Muscle layer of colon (tissue), 2 donors: Measurements from ENCODE around the gene AAMP.
"Not testable (repeated sequence)": the region's sequence is repeated elsewhere in the genome, so short reads cannot be mapped to it uniquely, and the experiment has no call there.

Experiments used
- H3K27ac ChIP-seq: one replicate; pipeline ENCODE4 v1.7.0; 2013; ENCODE audit warnings: low read depth, mild to moderate bottlenecking, low read length, moderate library complexity
- H3K27me3 ChIP-seq, 2 donors: one replicate each; pipeline ENCODE4 v1.7.0; 2013; ENCODE audit warnings: low read length in 2 of 2, mild to moderate bottlenecking in 2 of 2; ENCODE audit not compliant: insufficient read depth in 2 of 2, control insufficient read depth in 1 of 2
- H3K36me3 ChIP-seq: one replicate; pipeline ENCODE4 v1.7.0; 2013; ENCODE audit warnings: mild to moderate bottlenecking, low read length; ENCODE audit not compliant: insufficient read depth
- H3K4me1 ChIP-seq: one replicate; pipeline ENCODE4 v1.7.0; 2013; ENCODE audit warnings: mild to moderate bottlenecking, low read length; ENCODE audit not compliant: insufficient read depth
- H3K4me3 ChIP-seq, 2 donors: one replicate each; pipeline ENCODE4 v1.7.0; 2013; ENCODE audit warnings: low read length in 2 of 2, low read depth in 1 of 2, mild to moderate bottlenecking in 1 of 2, moderate library complexity in 1 of 2
- H3K9ac ChIP-seq: one replicate; pipeline ENCODE4 v1.7.0; 2013; ENCODE audit warnings: low read length
- H3K9me3 ChIP-seq: one replicate; pipeline ENCODE4 v1.7.0; 2013; ENCODE audit warnings: mild to moderate bottlenecking, low read length
- donor health status: abdominal sarcoma.
- donor health status: Adenocarcinoma of cecum.

Gene AAMP, protein sequence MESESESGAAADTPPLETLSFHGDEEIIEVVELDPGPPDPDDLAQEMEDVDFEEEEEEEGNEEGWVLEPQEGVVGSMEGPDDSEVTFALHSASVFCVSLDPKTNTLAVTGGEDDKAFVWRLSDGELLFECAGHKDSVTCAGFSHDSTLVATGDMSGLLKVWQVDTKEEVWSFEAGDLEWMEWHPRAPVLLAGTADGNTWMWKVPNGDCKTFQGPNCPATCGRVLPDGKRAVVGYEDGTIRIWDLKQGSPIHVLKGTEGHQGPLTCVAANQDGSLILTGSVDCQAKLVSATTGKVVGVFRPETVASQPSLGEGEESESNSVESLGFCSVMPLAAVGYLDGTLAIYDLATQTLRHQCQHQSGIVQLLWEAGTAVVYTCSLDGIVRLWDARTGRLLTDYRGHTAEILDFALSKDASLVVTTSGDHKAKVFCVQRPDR

GRCh38 chr2:218269900-218270720 lies at the start of gene AAMP, which contains the start of gene PNKD:
Gene AAMP (minus strand): TSS chr2:218270137. CDS start chr2:218270086, 51 bp downstream.
Gene PNKD (plus strand): TSS chr2:218270519. CDS start chr2:218270536, 17 bp downstream.
- peak within 1 kb of the TSS; percentile 83 for H3K27ac ChIP-seq
- peak within 1 kb of the TSS; percentile 89 to 90 for H3K4me3 ChIP-seq
- no peaks in the 10 kb centered on the region for H3K27me3 ChIP-seq
- H3K9me3 ChIP-seq: no peaks in the 10 kb centered on the region
- peaks cover 33% of the 10 kb centered on the region for H3K4me1 ChIP-seq
- peak within 1 kb of the TSS; percentile 96 for H3K9ac ChIP-seq
- peaks cover 44% of the 10 kb centered on the region for H3K36me3 ChIP-seq

- Histone ChIP-seq H3K27ac (no peak overlapping the region), H3K27me3 (no peaks in the 10 kb centered on the region), H3K9ac (no peak overlapping the region), H3K4me3 (no peak overlapping the region), H3K9me3 (no peaks in the 10 kb centered on the region), H3K36me3 (no peaks in the 10 kb centered on the region), H3K4me1 (peaks cover 6% of the 10 kb centered on the region)
Observed at GRCh38 chr2:218318241-218318640, 48.3 kb upstream of the AAMP start.

- H3K4me1 ChIP-seq: peaks cover 6% of the 10 kb centered on the region
- no peaks in the 10 kb centered on the region for H3K9me3 ChIP-seq
- no peaks in the 10 kb centered on the region for H3K27me3 ChIP-seq
- no peak overlapping the region for H3K4me3 ChIP-seq
- H3K27ac ChIP-seq: no peak overlapping the region
- no peak overlapping the region for H3K9ac ChIP-seq
- no peaks in the 10 kb centered on the region for H3K36me3 ChIP-seq
Observed at GRCh38 chr2:218317835-218318234, 47.9 kb upstream of the AAMP start.

GRCh38 chr2:218317303-218317630 lies 47.3 kb upstream of the AAMP start:
- Histone ChIP-seq H3K36me3 (no peaks in the 10 kb centered on the region), H3K4me3 (no peak overlapping the region)

GRCh38 chr2:218315397-218315796 lies 45.5 kb upstream of the AAMP start:
- no peak overlapping the region for H3K4me3 ChIP-seq
- H3K4me1 ChIP-seq: no peaks in the 10 kb centered on the region
- H3K27ac ChIP-seq: no peak overlapping the region
- H3K36me3 ChIP-seq: no peaks in the 10 kb centered on the region
- H3K9ac ChIP-seq: no peak overlapping the region
- no peaks in the 10 kb centered on the region for H3K27me3 ChIP-seq
- H3K9me3 ChIP-seq: no peaks in the 10 kb centered on the region

More at GRCh38 chr2:218317303-218317630, 47.3 kb upstream of the AAMP start:
- Histone ChIP-seq H3K4me1 (peaks cover 2% of the 10 kb centered on the region), H3K27me3 (no peaks in the 10 kb centered on the region), H3K9me3 (no peaks in the 10 kb centered on the region), H3K27ac (no peak overlapping the region), H3K9ac (no peak overlapping the region)

- not testable (repeated sequence) for H3K4me3 ChIP-seq, H3K9me3 ChIP-seq, H3K27ac ChIP-seq, H3K36me3 ChIP-seq, H3K27me3 ChIP-seq, H3K9ac ChIP-seq, H3K4me1 ChIP-seq
Observed at GRCh38 chr2:218314764-218315163, 44.8 kb upstream of the AAMP start.

DNA sequence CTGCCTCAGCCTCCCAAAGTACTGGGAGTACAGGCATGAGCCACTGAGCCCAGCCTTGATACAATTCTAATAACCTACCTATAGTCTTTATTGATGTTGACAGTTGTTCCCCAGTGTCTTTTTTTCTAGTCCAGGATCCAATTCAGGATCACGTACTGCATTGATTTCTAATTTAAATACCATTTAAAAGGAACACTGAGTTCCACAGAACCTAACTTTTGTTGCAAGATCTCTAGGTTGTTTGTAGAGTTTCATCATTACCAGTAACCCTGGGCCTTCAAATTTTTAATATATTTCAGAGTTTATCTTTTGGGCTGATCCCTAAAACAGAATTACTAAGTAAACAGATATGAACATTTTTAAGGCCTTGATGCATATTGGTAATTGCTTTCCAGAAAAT lies 43.4 kb upstream of the AAMP start:
- Histone ChIP-seq H3K27ac (no peak overlapping the region), H3K4me3 (no peak overlapping the region), H3K9me3 (no peaks in the 10 kb centered on the region), H3K27me3 (no peaks in the 10 kb centered on the region), H3K9ac (no peak overlapping the region), H3K36me3 (no peaks in the 10 kb centered on the region), H3K4me1 (no peaks in the 10 kb centered on the region)

DNA sequence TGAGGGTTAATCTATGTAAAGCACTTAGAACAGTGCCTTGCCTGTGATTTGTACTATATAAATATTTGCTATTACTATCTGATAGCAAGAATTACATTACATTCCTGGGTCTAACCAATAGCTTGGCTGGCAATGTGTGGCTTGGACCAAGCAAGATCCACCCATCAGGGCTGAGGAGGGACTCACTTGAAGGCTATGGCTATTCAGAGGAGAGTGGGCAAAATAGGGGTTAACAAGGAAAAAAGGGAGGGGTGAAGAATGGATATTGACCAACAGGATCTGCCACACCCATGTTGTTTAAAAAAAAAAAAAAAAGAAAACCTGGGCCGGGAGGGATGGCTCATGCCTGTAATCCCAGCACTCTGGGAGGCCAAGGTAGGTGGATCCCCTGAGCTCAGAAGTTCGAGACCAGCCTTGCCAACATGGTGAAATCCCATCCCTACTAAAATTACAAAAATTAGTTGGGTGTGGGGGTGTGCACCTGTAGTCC lies 42.4 kb upstream of the AAMP start:
- Histone ChIP-seq H3K4me3 (no peak overlapping the region), H3K9me3 (no peaks in the 10 kb centered on the region), H3K27ac (no peak overlapping the region), H3K9ac (no peak overlapping the region), H3K4me1 (no peaks in the 10 kb centered on the region), H3K36me3 (no peaks in the 10 kb centered on the region), H3K27me3 (no peaks in the 10 kb centered on the region)

DNA sequence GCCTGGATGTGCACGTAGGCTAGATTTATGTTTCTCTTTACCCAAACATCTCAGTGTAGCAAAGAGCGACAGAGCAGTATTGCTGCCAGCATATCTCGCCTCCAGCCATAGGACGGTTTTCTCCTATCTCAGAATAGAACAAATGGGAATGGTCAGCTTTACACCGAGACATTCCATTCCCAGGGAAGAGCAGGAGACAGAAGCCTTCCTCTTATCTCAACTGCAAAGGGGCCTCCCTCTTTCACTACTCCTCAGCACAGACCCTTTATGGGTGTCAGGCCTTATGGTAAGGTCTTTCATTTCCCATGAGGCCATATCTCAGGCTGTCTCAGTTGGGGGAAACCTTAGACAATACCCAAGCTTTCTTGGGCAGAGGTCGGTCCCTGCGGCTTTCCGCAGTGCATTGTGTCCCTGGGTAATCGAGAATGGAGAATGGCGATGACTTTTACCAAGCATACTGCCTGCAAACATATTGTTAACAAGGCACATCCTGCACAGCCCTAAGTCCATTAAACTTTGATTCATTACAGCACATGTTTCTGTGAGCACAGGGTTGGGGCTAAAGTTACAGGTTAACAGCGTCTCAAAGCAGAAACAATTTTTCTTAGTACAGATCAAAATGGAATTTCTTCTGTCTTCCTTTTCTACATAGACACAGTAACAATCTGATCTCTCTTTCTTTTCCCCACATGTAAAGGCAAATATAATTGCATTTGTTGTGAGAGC lies 41.8 kb upstream of the AAMP start:
- not testable (repeated sequence) for H3K9me3 ChIP-seq, H3K4me3 ChIP-seq, H3K27ac ChIP-seq, H3K9ac ChIP-seq, H3K4me1 ChIP-seq, H3K36me3 ChIP-seq, H3K27me3 ChIP-seq

DNA sequence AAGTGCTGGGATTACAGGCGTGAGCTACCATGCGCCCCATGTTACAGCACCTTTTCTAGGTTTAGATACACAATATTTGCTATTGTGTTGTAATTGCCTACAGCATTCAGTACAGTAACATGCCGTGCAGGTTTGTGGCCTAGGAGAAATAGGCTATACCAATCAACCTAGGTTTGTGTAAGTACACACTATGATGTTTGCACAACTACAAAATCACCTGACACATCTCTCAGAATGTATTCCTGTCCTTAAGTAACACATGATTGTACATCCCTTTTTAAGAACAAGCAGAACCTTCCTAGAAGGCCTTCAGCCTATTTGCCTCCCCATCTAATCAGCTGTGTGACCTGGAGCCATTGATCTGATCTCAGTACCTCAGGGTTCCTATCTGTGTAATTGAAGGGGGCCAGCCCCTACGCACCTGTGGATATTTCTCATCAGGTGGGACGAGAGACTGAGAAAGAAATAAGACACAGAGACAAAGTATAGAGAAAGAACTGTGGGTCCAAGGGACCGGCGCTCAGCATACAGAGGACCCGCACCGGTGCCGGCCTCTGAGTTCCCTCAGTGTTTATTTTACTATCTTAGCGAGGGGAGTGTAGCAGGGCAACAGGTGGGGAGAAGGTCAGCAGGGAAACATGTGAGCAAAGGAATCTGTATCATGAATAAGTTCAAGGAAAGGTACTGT lies 41.1 kb upstream of the AAMP start:
- Histone ChIP-seq H3K9ac (no peak overlapping the region), H3K36me3 (no peaks in the 10 kb centered on the region), H3K27me3 (no peaks in the 10 kb centered on the region), H3K4me3 (no peak overlapping the region), H3K27ac (no peak overlapping the region), H3K4me1 (no peaks in the 10 kb centered on the region), H3K9me3 (no peaks in the 10 kb centered on the region)
